22Rv1 (cell line): ENCODE results near the gene COPS9.

Experiments
- H3K27ac ChIP-seq: fragments of 450-650 bp; 2 replicates; pipeline ENCODE4 v1.5.1; 2017
- ZFX ChIP-seq: fragments of 450-650 bp; IDR thresholded peaks from 2 replicates; pipeline ENCODE4 v1.6.1; 2017; ENCODE audit warnings: antibody characterized with exemption, borderline replicate concordance
- TF ChIP-seq, protein P1 (sequence below): fragments of 450-650 bp; IDR thresholded peaks from 2 replicates; pipeline ENCODE4 v1.5.1; 2017; ENCODE audit warnings: mild to moderate bottlenecking

The COPS9 gene

GRCh38 chr2:240179941-240180666 lies 44.0 kb upstream of the COPS9 start:
- no peak overlapping the region for H3K27ac ChIP-seq
- TF ChIP-seq ZFX = no peak
- TF ChIP-seq, protein P1, sequence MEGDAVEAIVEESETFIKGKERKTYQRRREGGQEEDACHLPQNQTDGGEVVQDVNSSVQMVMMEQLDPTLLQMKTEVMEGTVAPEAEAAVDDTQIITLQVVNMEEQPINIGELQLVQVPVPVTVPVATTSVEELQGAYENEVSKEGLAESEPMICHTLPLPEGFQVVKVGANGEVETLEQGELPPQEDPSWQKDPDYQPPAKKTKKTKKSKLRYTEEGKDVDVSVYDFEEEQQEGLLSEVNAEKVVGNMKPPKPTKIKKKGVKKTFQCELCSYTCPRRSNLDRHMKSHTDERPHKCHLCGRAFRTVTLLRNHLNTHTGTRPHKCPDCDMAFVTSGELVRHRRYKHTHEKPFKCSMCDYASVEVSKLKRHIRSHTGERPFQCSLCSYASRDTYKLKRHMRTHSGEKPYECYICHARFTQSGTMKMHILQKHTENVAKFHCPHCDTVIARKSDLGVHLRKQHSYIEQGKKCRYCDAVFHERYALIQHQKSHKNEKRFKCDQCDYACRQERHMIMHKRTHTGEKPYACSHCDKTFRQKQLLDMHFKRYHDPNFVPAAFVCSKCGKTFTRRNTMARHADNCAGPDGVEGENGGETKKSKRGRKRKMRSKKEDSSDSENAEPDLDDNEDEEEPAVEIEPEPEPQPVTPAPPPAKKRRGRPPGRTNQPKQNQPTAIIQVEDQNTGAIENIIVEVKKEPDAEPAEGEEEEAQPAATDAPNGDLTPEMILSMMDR = no peak

DNA sequence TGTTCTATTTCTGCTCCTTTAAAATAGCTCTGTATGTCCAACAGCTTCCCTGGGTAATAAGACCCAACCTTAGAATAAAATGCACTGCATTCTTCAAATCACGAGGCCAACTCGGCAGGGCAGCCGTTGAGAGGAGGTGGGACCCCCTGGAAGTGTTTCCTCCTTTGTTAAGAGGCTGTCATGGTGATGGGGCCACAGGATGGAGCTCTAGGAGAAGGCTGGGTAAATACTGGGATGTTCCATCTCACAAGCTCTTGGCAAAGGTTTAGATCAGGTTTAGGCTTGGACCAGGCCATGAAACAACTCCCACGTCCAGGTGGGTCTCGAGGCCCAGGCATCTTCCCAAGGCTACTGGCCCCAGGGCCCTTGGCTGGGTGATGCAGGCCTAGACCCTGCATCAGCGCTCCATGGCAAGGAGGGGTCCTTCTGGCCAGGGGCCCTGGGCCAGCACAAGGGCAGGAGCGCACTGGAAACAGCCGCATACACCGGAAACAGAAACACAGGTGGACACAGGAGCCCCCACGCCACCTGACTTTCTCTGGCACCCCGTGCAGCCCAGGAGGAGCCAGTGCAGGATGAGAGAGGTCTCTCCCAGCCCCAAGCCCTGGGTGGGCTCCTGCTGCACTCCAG lies 43.2 kb upstream of the COPS9 start:
- TF ChIP-seq ZFX = no peak
- TF ChIP-seq, protein P1 = no peak
- no peak overlapping the region for H3K27ac ChIP-seq

DNA sequence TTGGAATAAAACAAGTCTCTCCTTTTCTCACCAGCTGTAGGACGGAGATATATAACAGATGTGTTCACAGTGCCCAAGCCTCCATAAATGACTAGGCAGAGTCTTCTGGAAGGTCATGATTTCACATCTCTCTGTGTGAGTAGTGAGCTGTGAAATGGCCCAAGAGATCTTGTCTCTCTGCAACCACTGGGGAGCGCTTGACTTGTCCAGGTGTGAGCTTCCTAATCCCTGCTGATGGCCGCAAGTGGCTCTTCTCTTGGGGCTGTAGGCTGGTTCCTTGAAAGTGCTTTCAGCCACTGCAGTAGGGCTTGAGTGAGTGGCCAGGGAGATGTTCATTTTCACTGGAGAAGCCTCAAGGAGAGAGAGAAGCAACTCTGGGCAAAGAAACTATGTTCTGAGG lies 42.5 kb upstream of the COPS9 start:
- no peak for TF ChIP-seq ZFX
- TF ChIP-seq, protein P1 = no peak
- H3K27ac ChIP-seq = no peak overlapping the region

GRCh38 chr2:240174496-240174895 lies 38.4 kb upstream of the COPS9 start:
- TF ChIP-seq ZFX = no peak
- TF ChIP-seq, protein P1 = no peak
- H3K27ac ChIP-seq = no peak overlapping the region

DNA sequence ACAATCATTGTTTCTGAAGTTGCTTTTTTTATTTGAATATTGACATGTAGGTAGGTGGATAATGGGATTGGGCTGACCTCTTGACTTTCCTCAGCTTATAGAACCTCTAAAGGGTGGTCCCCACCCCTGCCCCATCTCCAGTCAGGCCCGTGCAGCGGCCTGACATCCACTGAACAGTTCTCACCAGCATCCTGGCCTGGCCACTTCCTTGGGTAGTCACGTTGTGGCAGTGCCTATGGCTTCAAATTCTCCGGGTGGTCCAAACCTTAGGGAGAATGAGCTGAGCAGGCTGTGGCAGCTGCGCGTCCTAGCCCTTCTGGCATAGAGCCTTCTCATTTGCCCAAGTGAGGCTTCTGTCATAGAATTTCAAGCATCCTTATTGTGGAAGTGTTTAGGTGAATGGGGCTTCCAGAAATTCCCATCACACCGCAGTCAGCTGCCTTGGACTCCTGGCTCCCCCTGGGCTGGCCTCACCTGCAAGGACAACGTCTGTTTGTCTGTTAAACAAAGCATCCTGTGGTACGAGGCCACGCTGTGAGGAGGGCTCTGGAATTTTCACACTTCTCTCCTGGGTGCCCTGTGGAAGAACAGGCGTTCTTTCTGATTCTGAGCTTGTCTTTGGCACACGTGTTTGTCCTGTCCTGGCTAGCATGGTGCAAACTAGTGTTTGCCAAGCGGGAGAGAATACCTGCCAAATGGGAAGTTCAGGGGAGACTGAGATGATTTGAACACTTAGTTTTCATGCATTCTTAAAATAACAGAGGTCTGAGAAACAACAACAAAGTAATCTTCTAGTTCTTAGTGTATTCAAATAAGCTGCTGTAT lies 36.2 kb upstream of the COPS9 start:
- TF ChIP-seq ZFX = no peak
- TF ChIP-seq, protein P1 = no peak
- H3K27ac ChIP-seq = no peak overlapping the region

DNA sequence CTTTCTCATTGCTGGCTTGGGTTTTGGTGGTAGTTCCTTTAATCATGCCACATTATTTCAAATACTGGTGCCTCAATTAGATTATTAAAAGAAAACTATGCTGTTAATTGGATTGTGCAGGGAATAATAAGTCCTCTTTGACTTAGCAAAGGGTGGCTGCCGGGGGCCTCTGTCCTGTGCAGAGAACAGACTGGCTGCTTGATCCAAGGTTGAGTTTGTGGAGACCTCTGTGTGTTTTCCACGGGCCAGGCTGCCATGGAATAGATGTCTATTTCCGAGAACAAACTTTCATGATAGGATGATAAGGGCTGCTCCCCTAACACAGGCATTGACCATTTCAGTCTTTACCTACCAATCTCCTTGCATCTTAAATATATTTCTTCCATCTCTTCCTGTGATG lies 34.8 kb upstream of the COPS9 start:
- no peak overlapping the region for H3K27ac ChIP-seq
- TF ChIP-seq ZFX = no peak
- TF ChIP-seq, protein P1 = no peak

DNA sequence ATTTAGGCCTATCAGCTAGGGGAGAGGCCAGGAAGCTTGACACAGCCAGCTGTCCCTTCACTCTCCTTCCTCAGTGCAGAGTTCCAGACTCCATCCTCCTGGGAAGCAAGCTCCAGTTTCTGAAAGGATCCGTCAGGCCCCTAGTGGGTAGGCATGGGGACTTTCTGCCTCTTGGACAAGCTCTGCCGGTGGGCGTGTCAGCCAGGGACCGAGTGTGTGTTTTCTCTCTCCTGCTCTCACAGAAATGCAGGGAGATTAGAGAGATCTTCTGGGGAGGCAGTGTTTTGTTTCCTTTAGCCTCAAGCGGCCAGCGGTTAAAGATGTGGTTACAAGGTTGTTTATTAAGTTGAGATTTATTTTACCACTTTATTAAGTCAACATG lies 34.2 kb upstream of the COPS9 start:
- H3K27ac ChIP-seq = no peak overlapping the region
- TF ChIP-seq, protein P1 = no peak
- TF ChIP-seq ZFX = no peak
